HL-60 (cell line): ENCODE data around the gene CLCN4.

Experiments
- CTCF ChIP-seq: IDR thresholded peaks from one replicate; pipeline ENCODE4 v1.5.1; 2011; ENCODE audit warnings: low read length, control low read depth, inconsistent platforms; ENCODE audit not compliant: insufficient read depth
- GABPA ChIP-seq: IDR thresholded peaks from 2 replicates; pipeline ENCODE4 v1.6.1; 2012; ENCODE audit warnings: low read depth
- POLR2AphosphoS5 ChIP-seq: IDR thresholded peaks from 2 replicates; pipeline ENCODE4 v1.6.1; 2012; ENCODE audit warnings: low read depth

- TF ChIP-seq POLR2AphosphoS5 (no peak), CTCF (no peak), GABPA (no peak)
These were observed 102.9 kb downstream of the CLCN4 start for GRCh38 chrX:10259716-10260115.
